Skeletal muscle cell (primary cell): ENCODE measurements around the gene RHEBL1.
A peak's percentile ranks its signal among the peaks of the same experiment; 100 is the strongest.

Source experiments
- DNase-seq: peaks from one replicate; pipeline ENCODE4 v3.0.0-alpha.2; 2010; ENCODE audit warnings: low read depth
- H3K4me3 ChIP-seq: 2 replicates; pipeline ENCODE4 v1.5.1; 2011; ENCODE audit warnings: low read depth, mild to moderate bottlenecking, control low read depth, low read length, moderate library complexity

RHEBL1 gene

GRCh38 chr12:49026101-49026500, 43.7 kb downstream of the RHEBL1 start:
- no peak for DNase-seq
- no peak overlapping the region for H3K4me3 ChIP-seq

GRCh38 chr12:49025463-49025862, 44.3 kb downstream of the RHEBL1 start:
- no peak for DNase-seq
- H3K4me3 ChIP-seq, result no peak overlapping the region

- H3K4me3 ChIP-seq, result no peak overlapping the region
- no peak for DNase-seq
Observed at GRCh38 chr12:49024543-49024942, 45.2 kb downstream of the RHEBL1 start.

- no peak for DNase-seq
- no peak overlapping the region for H3K4me3 ChIP-seq
Observed at GRCh38 chr12:49023812-49024211, 46.0 kb downstream of the RHEBL1 start.

- no peak for DNase-seq
- no peak overlapping the region for H3K4me3 ChIP-seq
Observed at GRCh38 chr12:49022558-49023178, 47.1 kb downstream of the RHEBL1 start.

GRCh38 chr12:49021292-49021915, 48.4 kb downstream of the RHEBL1 start:
- no peak overlapping the region for H3K4me3 ChIP-seq
- DNase-seq, result no peak

- DNase-seq, result no peak
Observed at GRCh38 chr12:49020441-49020840, 49.3 kb downstream of the RHEBL1 start.

GRCh38 chr12:49019443-49020324, 50.1 kb downstream of the RHEBL1 start:
- DNase-seq, result no peak
- no peak overlapping the region for H3K4me3 ChIP-seq

More at GRCh38 chr12:49020441-49020840, 49.3 kb downstream of the RHEBL1 start:
- no peak overlapping the region for H3K4me3 ChIP-seq

GRCh38 chr12:49019120-49019430, 50.7 kb downstream of the RHEBL1 start:
- peak overlapping the region; percentile 76 for H3K4me3 ChIP-seq
- DNase-seq, result no peak

GRCh38 chr12:49018261-49019119, 51.3 kb downstream of the RHEBL1 start, which contains the start of gene PRKAG1:
TSS of gene PRKAG1 (minus strand) at chr12:49018776. CDS start at chr12:49018740, 36 bp downstream.
- DNase-seq, result peak; percentile 91
- peak within 1 kb of the TSS; percentile 76 for H3K4me3 ChIP-seq

- H3K4me3 ChIP-seq, result peak overlapping the region; percentile 76
- DNase-seq, result no peak
Observed at GRCh38 chr12:49017891-49018260, 51.9 kb downstream of the RHEBL1 start.

GRCh38 chr12:49015196-49015595, 54.6 kb downstream of the RHEBL1 start:
- H3K4me3 ChIP-seq, result no peak overlapping the region

More at GRCh38 chr12:49015196-49015595, 54.6 kb downstream of the RHEBL1 start:
- DNase-seq, result no peak
